Measurements from ENCODE around the gene ZFP92. TPM values are rescaled to one million over a fixed set of nuclear protein-coding genes. Genes with fewer than 3 reads are reported as not detected.

Gene ZFP92
- polyA plus RNA-seq, 1 donor (not counting 4 experiments of a cell fraction or from before 2014, with no cell fraction given): 0.64 TPM

GRCh38 chrX:153371256-153371655, 40.0 kb upstream of the ZFP92 start:
- dilution Hi-C loops (cut with MboI; ENCODE audit: extremely low pct_ligation_motif_present, low sequenced_read_pairs): no loop called here
- H3K9me1 ChIP-seq (ENCODE audit: control insufficient read depth, extremely low read depth, insufficient read depth, low read length): no peaks in the 10 kb centered on the region
- H4K20me1 ChIP-seq (ENCODE audit: control insufficient read depth, extremely low read depth, insufficient read depth, low read length): no peaks in the 10 kb centered on the region

GRCh38 chrX:153372949-153373348, 38.3 kb upstream of the ZFP92 start:
- dilution Hi-C loops (cut with MboI; ENCODE audit: extremely low pct_ligation_motif_present, low sequenced_read_pairs): no loop called here
- no peak for FAIRE-seq
- no peak for DNase-seq (ENCODE audit: low read depth, low spot score)
- TF ChIP-seq EZH2 (IDR thresholded peaks at IDR 0.05; ENCODE audit: low read length): no peak
- no peak for TF ChIP-seq CTCF (optimal IDR thresholded peaks at IDR 0.05 in 1 of 3, IDR thresholded peaks at IDR 0.05 in 1 of 3, conservative IDR thresholded peaks at IDR 0.05 in 1 of 3; ENCODE audit: extremely low read depth in 1 of 3, insufficient read depth in 2 of 3, low read length in 3 of 3)
- H3K36me3 ChIP-seq (ENCODE audit: control insufficient read depth in 2 of 2, extremely low read depth in 1 of 2, insufficient read depth in 2 of 2, low read length in 2 of 2): no peaks in the 10 kb centered on the region
- H3K9me1 ChIP-seq (ENCODE audit: control insufficient read depth, extremely low read depth, insufficient read depth, low read length): no peaks in the 10 kb centered on the region
- no peaks in the 10 kb centered on the region for H3K9me3 ChIP-seq (ENCODE audit: control insufficient read depth, low read depth, low read length)
- H2AFZ ChIP-seq (ENCODE audit: control insufficient read depth, low read length): no peak overlapping the region
- H3K4me3 ChIP-seq (ENCODE audit: control insufficient read depth in 2 of 3, extremely low read depth in 1 of 3, insufficient read depth in 2 of 3, low read depth in 1 of 3, low read length in 3 of 3): no peak overlapping the region
- H3K79me2 ChIP-seq (ENCODE audit: control insufficient read depth, insufficient read depth, low read length): no peaks in the 10 kb centered on the region
- H3K4me2 ChIP-seq (ENCODE audit: control insufficient read depth, extremely low read depth, insufficient read depth, low read depth, low read length): no peak overlapping the region
- no peaks in the 10 kb centered on the region for H4K20me1 ChIP-seq (ENCODE audit: control insufficient read depth, extremely low read depth, insufficient read depth, low read length)
- H3K4me1 ChIP-seq (ENCODE audit: control insufficient read depth, extremely low read depth, insufficient read depth, low read length): no peaks in the 10 kb centered on the region
- no peak overlapping the region for H3K27ac ChIP-seq (ENCODE audit: control insufficient read depth, insufficient read depth, low read length)
- H3K9ac ChIP-seq (ENCODE audit: control insufficient read depth, extremely low read depth, insufficient read depth, low read length): no peak overlapping the region
- no peaks in the 10 kb centered on the region for H3K27me3 ChIP-seq (ENCODE audit: control insufficient read depth, extremely low read depth, insufficient read depth, low read length)

More at GRCh38 chrX:153371256-153371655, 40.0 kb upstream of the ZFP92 start:
- DNase-seq (ENCODE audit: low read depth, low spot score): no peak
- H3K9me3 ChIP-seq (ENCODE audit: control insufficient read depth, low read depth, low read length): no peaks in the 10 kb centered on the region
- no peaks in the 10 kb centered on the region for H3K36me3 ChIP-seq (ENCODE audit: control insufficient read depth in 2 of 2, extremely low read depth in 1 of 2, insufficient read depth in 2 of 2, low read length in 2 of 2)
- TF ChIP-seq CTCF (optimal IDR thresholded peaks at IDR 0.05 in 1 of 3, IDR thresholded peaks at IDR 0.05 in 1 of 3, conservative IDR thresholded peaks at IDR 0.05 in 1 of 3; ENCODE audit: extremely low read depth in 1 of 3, insufficient read depth in 2 of 3, low read length in 3 of 3) (no peak), EZH2 (IDR thresholded peaks at IDR 0.05; ENCODE audit: low read length) (no peak)
- no peak overlapping the region for H3K4me3 ChIP-seq (ENCODE audit: control insufficient read depth in 2 of 3, extremely low read depth in 1 of 3, insufficient read depth in 2 of 3, low read depth in 1 of 3, low read length in 3 of 3)
- no peak overlapping the region for H2AFZ ChIP-seq (ENCODE audit: control insufficient read depth, low read length)
- FAIRE-seq: no peak
- H3K4me1 ChIP-seq (ENCODE audit: control insufficient read depth, extremely low read depth, insufficient read depth, low read length): no peaks in the 10 kb centered on the region
- H3K9ac ChIP-seq (ENCODE audit: control insufficient read depth, extremely low read depth, insufficient read depth, low read length): no peak overlapping the region
- no peaks in the 10 kb centered on the region for H3K27me3 ChIP-seq (ENCODE audit: control insufficient read depth, extremely low read depth, insufficient read depth, low read length)
- no peak overlapping the region for H3K27ac ChIP-seq (ENCODE audit: control insufficient read depth, insufficient read depth, low read length)
- H3K79me2 ChIP-seq (ENCODE audit: control insufficient read depth, insufficient read depth, low read length): no peaks in the 10 kb centered on the region
- H3K4me2 ChIP-seq (ENCODE audit: control insufficient read depth, extremely low read depth, insufficient read depth, low read depth, low read length): no peak overlapping the region

All from keratinocyte (primary cell).